ENCODE measurements around the gene C10orf71.

The C10orf71 gene

DNA sequence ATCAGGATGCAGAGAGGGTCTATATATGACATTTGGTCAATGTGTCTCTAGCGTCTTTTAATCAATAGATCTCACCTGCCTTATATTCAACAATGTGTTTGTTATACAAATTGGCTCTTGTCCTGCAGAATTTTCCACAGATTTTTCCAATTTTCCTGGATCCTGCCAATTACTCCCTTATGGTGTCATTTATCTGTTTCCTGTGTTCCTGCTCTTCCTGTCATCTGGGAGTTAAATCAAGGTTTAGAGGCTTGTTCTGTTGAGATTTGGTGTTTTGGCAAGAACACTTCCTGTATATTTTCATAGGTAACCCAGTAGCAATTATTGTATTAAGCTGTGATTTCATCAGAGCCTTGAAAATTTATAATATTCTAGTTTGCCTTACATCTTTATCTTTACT is 8.8 kb upstream of the C10orf71 start:
- no peak for DNase-seq (ENCODE audit: low read depth, low spot score)

DNA sequence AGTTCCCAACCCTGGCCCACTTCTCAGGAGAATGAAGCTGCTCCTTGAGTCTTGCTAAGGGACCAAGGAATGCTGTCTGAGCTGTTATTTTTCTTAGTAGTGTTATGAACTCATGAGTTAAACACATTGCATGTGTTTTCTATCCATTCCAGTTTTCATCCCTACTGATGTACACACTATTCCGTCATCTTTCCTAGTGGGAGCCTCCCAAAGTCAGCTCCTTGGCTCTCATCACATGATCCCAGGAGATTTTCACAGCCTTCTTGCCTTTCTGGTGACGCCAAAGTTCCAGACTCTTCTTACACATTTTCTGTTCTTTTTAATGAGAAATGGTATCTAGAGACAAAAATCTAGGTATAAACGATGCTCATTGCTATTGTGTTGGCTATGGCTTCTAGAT is 8.4 kb upstream of the C10orf71 start:
- no peak for DNase-seq (ENCODE audit: low read depth, low spot score)
- no peak overlapping the region for H3K27ac ChIP-seq

More for the DNA sequence above, 8.8 kb upstream of the C10orf71 start:
- H3K27ac ChIP-seq, result no peak overlapping the region

DNA sequence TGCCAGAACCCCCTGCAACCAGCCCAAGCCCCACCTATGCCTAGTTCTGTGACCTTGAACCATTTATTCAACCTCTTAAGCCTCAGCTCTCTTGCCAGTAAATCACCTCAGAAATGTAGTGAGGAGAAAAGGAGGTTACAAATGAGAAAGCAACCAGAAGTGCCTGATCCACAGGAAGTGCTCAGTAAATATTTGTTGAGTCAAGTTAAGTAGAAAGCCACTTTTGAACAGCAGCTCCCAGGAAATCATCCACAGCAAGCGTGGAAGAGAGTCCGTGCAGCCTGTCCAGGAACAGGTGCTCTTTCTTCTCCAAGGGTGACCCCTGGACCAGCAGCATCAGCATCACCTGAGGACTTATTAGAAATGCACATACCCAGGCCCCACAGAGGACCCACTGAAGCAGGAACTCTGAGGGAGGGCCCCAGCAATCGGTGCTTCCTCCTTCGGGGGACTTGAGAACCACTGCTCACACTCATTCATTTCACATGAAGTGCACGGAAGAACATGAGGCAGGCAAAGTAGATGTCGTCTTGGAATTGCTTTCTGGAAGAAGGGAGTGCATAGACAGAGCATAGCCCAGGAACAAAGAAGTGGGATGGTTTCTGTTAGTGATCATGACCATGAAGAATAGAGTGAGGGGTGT is 6.3 kb upstream of the C10orf71 start:
- H3K27ac ChIP-seq, result no peak overlapping the region
- no peak for DNase-seq (ENCODE audit: low read depth, low spot score)

DNA sequence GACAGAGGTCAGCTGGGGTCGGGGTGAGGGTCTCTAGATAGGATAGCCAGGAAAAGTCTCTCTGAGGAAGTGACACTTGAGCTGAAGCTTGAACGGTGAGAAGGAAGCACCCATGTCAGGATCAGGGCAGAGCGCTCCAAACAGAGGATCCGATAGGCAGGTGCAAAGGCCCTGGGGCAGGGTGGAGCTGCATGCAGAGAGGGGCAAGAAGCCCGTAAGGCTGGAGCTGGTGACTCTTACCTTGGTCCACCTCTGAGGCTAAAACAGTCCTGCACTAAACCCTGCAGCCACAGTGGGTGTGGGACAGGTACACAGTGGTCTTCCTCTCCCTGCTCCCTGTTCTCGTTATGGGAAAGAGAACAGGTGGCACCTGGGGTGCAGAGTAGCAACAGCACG is 5.8 kb upstream of the C10orf71 start:
- H3K27ac ChIP-seq, result no peak overlapping the region
- no peak for DNase-seq (ENCODE audit: low read depth, low spot score)

DNA sequence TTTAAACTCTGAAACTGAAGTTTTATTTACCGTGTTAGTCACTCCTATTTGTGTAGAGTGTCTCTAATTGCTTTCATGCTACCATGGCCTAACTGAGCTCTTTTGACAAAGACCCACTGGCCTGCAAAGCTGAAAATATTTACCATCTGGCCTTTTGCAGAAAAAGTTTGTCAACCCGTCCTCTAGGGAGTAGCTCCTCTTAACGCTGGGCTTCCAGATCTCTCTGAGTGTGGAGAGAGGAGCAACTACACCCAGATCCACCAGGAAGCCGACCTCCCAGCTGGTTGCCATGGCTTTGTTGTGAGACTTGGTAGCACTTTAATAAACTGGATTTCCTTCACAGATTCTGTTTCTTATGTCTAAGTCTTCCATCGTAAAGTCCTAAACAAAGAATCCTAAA is 4.2 kb upstream of the C10orf71 start:
- no peak for DNase-seq (ENCODE audit: low read depth, low spot score)
- H3K27ac ChIP-seq, result no peak overlapping the region

DNA sequence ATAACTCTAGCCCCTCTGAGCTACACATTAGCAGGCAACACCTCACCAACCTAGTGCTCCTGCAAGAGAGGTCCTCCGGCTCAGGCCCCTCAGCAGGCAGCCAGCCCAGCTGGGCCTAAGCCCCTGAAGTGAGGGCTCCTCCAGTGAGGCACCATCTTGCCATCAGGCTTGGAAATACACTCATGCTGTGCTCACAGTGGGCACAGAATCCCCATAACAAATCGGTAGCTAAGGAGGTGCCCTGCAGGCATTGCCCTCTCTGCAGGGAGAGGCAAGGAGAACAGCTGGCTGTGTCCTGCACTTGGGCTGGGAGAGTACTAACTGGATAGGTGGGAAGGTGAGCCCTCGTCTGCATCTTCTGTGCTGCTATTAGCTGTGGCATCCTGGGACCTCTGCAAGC is 3.7 kb upstream of the C10orf71 start:
- H3K27ac ChIP-seq, result no peak overlapping the region

DNA sequence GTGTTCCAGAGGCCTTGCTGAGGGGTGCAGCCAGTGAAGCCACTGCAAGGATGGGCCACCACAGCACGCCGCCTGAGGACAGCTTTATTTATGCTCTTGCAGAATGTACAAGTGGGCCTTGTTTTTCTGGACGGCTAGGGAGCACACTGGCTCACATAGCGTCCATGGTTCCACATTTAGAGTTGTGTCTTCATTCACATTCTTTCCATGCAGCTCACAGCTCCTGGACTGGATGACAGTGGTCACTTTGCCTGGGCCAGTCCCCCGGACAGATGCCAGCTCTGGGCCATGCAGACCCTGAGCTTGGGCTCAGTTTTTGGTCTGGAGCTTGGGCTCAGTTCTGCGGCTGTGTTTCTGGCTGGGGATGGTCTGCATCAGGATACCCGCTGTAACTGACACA is 2.6 kb upstream of the C10orf71 start:
- no peak overlapping the region for H3K27ac ChIP-seq
- DNase-seq (ENCODE audit: low read depth, low spot score), result no peak

More for the DNA sequence above, 3.7 kb upstream of the C10orf71 start:
- no peak for DNase-seq (ENCODE audit: low read depth, low spot score)

DNA sequence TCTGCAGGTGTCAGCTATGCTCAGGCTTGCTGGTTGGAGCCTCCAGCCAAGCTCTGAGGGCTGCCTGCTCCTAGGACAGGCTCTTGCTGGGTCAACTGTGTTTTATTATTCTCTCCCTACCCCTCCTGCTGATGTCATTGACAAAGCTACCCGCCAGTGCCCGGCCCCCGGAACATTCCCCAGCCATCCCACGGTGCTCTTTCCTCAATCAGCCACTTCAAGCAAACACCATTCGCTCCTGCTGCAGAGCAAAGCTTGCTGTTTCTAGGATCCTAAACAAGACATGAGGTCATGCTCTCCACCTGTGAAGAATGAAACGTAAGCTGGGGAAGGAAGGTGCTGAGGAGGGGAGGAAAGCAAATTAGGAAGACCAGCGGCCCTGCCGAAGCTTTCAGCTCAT is 2.1 kb upstream of the C10orf71 start:
- DNase-seq (ENCODE audit: low read depth, low spot score), result no peak

DNA sequence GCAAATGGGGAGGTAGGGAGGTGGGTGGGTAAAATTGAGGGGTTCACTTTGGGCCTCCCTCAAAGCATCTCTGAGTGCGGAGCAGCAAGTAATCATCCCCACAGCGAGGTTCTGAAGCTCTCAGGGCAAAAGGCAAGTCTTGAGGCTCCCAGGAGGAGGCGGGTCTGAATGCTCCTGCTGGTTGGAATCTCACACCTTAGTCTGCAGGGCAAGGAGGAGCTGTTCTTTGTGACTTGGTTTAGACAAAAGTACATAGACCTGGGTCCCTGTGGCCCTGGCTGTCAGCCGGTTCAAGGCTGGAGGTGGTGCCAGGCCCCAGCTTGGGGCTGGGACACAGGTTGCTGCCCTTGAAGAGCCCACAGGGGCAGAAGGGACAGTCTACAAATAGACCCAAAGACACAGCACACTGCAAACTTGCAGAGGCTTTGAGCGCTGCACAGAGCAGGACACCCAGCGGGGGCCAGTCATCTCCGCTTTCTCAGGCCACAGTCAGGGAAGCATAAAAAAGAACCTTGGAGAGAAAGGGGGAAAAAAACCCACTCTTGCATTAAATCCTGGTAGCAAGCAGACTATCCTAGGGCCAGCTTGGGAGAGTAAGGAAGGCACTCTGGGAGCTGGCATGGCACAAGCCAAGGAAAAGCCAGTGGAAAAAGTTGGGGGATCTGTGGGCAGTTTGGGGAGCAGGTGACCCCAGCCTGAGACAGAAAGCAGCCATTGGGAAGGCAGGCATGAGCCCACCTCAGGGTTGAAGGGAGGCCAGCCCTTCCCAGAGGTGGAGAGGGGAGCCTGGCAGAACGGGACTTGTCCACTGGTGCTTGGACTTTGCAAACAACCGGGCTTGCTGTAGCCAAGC is 926 bp upstream of the C10orf71 start:
- DNase-seq (ENCODE audit: low read depth, low spot score), result no peak
- no peak overlapping the region for H3K27ac ChIP-seq

More for the DNA sequence above, 2.1 kb upstream of the C10orf71 start:
- no peak overlapping the region for H3K27ac ChIP-seq

DNA sequence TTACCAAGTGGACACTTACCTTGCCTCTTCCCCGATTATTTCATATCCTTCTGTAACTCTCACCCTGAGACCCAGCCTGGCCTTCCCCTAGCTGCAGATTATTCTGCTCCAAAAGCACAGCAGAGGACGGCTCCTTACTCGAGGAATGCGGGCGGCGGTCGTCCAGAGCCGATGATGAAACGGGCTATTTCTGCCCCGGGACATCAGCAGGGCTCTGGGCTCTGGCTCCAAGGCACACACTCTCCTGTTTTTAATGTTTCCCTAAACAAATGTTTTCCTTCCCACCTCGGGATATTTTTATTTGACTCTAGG is 343 bp upstream of the C10orf71 start:
- DNase-seq (ENCODE audit: low read depth, low spot score), result no peak
- H3K27ac ChIP-seq, result no peak overlapping the region

DNA sequence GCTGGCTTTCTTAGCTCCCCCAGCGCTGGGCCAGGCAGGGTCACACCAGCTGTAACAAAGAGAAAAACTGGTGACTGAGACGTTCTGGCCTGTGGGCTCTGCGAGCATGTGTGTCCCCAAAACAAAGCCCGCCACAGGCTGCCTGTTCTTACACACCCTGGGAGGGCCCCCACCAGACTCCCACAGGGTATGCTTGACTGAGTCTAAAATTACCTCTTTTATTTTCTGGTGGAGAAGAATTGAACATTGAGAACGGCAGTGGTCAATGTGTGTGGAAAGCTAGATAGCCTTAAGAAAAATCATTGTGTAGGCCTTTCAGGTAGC is 808 bp downstream of the C10orf71 start:
- H3K27ac ChIP-seq, result no peak overlapping the region
- no peak for DNase-seq (ENCODE audit: low read depth, low spot score)

DNA sequence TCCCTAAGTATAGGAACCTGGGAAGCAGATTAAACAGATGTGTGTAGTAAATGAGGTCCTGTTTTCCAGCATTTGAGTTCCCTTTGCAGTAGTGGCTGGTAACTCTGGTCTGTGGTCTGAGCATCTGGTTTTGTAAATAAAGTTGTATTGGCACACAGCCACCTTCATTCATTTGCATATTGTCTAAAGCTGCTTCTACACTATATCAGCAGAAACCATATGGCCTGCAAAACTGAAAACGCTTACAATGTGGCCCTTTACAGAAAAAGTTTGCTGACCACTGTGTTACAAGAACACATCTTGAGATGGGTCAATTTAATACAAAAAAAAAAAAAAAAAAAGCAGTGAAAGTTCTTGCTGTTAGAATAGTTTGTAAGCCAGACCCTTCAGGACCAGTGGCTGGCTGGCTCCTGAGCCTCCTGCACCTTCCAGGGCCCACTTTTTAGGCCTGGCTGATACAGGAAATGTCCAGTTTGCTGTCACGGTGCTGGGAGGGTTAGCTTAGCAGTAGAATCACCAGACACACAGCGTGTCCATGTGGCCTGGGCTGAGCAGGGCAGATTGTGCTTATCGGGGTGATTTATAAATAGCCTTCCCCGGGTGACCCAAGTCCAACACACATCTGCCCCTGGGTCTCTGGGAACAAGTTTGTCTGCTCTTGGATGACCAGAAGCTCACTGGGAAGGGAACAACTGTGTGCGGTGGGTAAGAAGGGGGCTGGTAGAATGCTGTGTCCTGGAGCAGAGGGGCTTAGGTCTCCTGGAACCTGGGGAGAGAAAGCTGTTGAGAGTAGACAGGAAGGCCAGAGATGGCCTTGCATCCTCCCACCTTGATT is 1.4 kb downstream of the C10orf71 start:
- no peak for DNase-seq (ENCODE audit: low read depth, low spot score)
- H3K27ac ChIP-seq, result no peak overlapping the region

DNA sequence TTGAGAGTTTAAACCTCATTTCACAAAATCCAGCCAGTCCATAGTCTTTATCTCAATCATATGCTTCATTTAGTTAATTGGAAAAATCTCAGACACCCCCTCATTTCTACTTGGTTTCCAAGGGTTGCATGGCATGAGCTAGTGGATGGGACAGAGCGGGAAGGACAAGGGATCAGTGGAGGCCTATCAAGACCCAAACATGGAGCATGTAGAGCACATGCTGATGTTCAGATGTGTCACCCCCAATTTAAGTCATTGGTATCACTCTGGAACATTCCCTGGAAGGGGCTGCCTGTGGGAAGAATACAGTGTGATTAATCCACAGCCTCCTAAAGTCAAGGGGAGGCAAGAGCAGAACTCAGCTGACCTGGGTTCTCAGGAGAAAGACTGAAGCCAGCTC is 2.3 kb downstream of the C10orf71 start:
- no peak overlapping the region for H3K27ac ChIP-seq
- no peak for DNase-seq (ENCODE audit: low read depth, low spot score)

DNA sequence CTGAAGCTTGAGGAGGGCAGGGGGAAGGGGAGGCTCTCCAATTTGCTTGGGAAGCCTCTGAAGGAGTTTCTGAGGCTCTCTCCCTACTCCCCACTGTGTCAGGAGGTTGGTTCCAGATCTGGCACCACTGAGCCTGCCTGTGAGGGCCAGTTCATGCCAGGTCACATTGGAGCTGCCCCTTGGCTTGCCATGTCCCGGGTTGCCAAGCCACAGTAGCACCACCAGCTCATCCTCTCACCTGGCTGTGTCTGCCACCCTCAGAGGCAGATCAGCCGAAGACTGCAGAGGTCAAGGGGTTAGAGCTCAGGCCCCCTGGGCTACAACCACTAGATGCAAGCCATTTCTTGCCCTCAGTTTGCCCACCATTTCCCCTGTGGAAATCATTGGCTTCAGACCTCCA is 3.1 kb downstream of the C10orf71 start:
- no peak overlapping the region for H3K27ac ChIP-seq
- no peak for DNase-seq (ENCODE audit: low read depth, low spot score)

DNA sequence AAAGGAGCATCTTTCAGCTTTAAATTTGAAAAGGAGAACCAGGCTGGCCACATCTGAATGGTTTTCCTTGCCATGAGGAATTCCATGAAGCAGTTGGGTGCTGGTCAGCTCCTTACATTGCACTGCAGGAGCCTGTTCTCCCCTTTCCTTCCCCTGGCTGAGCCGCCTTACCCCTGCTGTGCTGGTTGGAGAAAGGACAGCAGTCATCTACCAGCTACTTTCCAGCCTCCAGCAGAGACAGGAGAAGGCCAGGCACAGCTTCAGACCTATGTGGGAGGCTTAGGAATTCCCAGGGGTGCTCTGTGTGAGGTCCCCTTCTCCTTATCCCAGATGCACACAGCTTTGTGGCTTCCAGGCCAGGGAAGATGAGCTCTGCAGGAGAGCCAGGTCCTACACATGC is 4.7 kb downstream of the C10orf71 start:
- DNase-seq (ENCODE audit: low read depth, low spot score), result no peak
- no peak overlapping the region for H3K27ac ChIP-seq

DNA sequence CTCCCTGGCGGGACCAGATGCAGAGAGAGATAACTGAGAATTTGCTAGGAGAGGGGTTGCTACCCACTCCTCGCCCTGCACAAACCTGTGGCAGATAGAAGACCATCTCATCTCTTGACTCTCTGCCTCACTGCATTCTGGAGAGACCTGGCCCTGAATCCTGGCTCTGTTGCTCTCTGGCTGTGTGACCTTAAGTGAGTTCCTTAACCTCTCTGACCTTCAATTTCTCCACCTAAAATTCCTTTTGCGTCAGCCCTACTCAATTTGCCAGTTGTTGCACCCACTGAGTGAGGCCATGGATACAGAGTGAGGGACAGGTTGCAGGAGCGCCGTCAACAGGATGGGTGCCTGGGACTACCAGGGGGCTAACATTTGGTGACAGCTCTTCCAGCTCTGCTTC is 5.2 kb downstream of the C10orf71 start:
- no peak for DNase-seq (ENCODE audit: low read depth, low spot score)
- no peak overlapping the region for H3K27ac ChIP-seq

DNA sequence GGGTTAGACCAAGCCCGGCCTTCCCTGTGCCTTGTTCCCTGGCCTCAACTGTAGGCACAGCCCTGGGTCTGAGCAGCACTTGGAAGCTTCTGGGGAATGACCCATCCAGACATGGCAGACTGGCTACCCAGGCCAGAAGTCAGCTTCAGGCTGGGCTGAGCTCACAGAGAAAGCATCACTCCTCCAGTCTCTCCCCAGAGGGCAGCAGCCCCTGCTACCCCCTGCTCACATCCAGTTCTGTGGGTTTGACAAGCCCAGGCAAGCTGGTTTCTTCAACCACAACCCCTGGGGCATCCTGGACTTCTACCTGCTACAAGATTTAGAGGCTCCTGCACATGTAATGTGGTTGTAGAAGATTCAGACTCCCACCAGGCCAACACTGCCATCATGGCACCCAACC is 9.0 kb downstream of the C10orf71 start:
- peak; percentile 36 for DNase-seq (ENCODE audit: low read depth, low spot score)
- no peak overlapping the region for H3K27ac ChIP-seq

DNA sequence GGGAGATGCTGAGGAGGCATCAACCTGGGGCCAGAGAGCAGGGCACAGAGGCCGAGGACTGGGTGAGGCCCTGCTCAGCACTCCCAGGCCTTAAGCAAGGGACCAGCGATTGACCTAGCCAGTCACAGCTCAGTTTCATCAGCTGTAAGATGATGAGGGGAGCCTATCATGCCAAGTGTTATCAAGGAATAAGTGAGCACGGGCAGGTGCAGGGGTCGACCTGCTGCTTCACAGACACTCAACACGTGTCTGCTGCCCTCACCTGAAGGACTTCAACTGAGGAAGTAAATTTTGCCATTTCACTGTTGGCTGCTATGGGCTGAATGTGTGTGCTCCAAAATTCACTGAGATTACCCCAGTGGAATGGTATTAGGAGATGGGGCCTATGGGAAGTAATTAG is 9.9 kb downstream of the C10orf71 start:
- no peak overlapping the region for H3K27ac ChIP-seq
- no peak for DNase-seq (ENCODE audit: low read depth, low spot score)

DNA sequence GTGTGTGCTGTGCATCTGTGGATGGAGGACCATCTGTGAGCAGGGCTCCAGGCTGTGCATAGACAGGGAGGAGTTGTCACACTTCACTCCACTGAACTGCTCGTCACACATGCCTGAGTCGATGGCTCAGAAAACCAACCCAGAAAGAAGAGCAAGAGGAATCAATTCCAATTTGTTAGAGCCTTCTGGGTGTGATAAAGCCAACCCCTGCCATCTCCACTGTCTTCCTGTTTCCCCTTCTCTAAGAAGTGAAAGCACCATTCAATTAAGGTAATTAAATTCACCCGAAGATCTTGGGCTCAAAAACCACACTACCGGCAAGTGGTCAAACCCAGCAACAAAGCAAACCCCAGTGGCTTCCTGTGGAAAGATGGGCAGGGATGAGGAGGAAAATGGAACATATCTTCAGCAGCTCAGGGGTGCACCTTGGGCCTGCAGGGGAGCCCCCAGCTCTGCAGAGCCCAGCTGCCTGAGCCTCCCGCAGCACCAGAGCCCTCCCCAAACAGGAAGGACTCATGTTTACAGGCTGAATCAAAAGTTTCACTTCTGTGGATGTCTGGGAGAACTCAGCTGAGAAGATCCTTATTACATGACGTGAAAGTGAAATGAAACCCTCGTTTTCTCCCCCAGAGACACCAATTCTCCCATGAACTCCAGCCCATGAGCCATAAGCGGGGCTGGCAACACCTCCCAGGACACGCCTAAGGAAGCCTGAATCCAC is 10.9 kb downstream of the C10orf71 start:
- no peak overlapping the region for H3K27ac ChIP-seq

DNA sequence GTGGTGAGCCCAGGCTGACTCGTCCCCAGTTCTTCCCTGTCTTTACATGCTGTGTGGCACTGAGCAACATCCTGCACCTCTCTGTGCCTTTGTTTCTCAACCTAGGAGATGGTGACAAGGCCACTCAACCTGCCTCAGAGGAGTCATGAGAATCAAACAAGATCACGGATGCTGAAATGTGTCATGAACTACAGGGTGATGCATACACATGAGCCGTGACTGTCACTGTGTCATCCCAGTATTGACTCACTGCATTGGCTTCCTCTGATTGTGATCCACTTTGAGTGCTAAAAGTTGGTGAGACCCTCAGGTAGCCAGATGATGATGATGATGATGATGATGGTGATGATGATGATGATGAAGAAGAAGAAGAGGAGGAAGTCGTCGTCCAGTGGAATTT is 11.5 kb downstream of the C10orf71 start:
- H3K27ac ChIP-seq, result no peak overlapping the region
- DNase-seq (ENCODE audit: low read depth, low spot score), result no peak

More for the DNA sequence above, 10.9 kb downstream of the C10orf71 start:
- DNase-seq (ENCODE audit: low read depth, low spot score), result no peak

All from epithelial cell of prostate (primary cell).